Keratinocyte (primary cell): Measurements from ENCODE around the gene SLC10A3. TPM values are rescaled to one million over a fixed set of nuclear protein-coding genes. Genes with fewer than 3 reads are reported as not detected.

Experiments
- DNase-seq: peaks from one replicate; pipeline ENCODE4 v3.0.0-alpha.2; 2011; ENCODE audit warnings: low read depth, missing footprints, low spot score
- FAIRE-seq: peaks from 2 replicates; lab custom pipeline; 2011; peaks lifted over from hg19 to GRCh38; lab: Jason Lieb, UNC
- H2AFZ ChIP-seq: 2 replicates; pipeline ENCODE4 v1.6.0; 2012; ENCODE audit warnings: low read length, control low read depth, inconsistent platforms; ENCODE audit not compliant: control insufficient read depth
- H3K27ac ChIP-seq: 2 replicates; pipeline ENCODE4 v1.5.1; 2011; ENCODE audit warnings: low read length; ENCODE audit not compliant: control insufficient read depth, insufficient read depth
- H3K27me3 ChIP-seq: 3 replicates; pipeline ENCODE4 v1.6.0; 2011; ENCODE audit warnings: low read length; ENCODE audit not compliant: control insufficient read depth, insufficient read depth; ENCODE audit errors: extremely low read depth
- H3K36me3 ChIP-seq, 2 experiments: 2 replicates in 1 of 2; 3 replicates in 1 of 2; pipeline ENCODE4 v1.5.1; 2011; ENCODE audit warnings: low read length in 2 of 2, mild to moderate bottlenecking in 1 of 2; ENCODE audit not compliant: control insufficient read depth in 2 of 2, insufficient read depth in 2 of 2; ENCODE audit errors: extremely low read depth in 1 of 2
- H3K4me1 ChIP-seq: 3 replicates; pipeline ENCODE4 v1.5.1; 2011; ENCODE audit warnings: low read length; ENCODE audit not compliant: control insufficient read depth, insufficient read depth; ENCODE audit errors: extremely low read depth
- H3K4me2 ChIP-seq: 3 replicates; pipeline ENCODE4 v1.6.0; 2011; ENCODE audit warnings: low read depth, low read length; ENCODE audit not compliant: control insufficient read depth, insufficient read depth; ENCODE audit errors: extremely low read depth
- H3K4me3 ChIP-seq, 3 experiments: fragments of 200-600 bp in 1 of 3; sonication (generic) in 1 of 3; 2 replicates in 2 of 3; 3 replicates in 1 of 3; pipeline ENCODE4 v1.5.1; 2011 to 2016; ENCODE audit warnings: low read length in 3 of 3, mild to moderate bottlenecking in 3 of 3, control low read depth in 2 of 3, inconsistent platforms in 1 of 3, low read depth in 1 of 3, mixed read lengths in 1 of 3, mixed run types in 1 of 3, moderate library complexity in 1 of 3; ENCODE audit not compliant: control insufficient read depth in 2 of 3, insufficient read depth in 2 of 3; ENCODE audit errors: extremely low read depth in 1 of 3
- H3K79me2 ChIP-seq: 2 replicates; pipeline ENCODE4 v1.6.0; 2012; ENCODE audit warnings: low read length; ENCODE audit not compliant: control insufficient read depth, insufficient read depth
- H3K9ac ChIP-seq: 3 replicates; pipeline ENCODE4 v1.6.0; 2011; ENCODE audit warnings: low read length; ENCODE audit not compliant: control insufficient read depth, insufficient read depth; ENCODE audit errors: extremely low read depth
- H3K9me1 ChIP-seq: 3 replicates; pipeline ENCODE4 v1.6.0; 2011; ENCODE audit warnings: low read length; ENCODE audit not compliant: control insufficient read depth, insufficient read depth; ENCODE audit errors: extremely low read depth
- H3K9me3 ChIP-seq: 2 replicates; pipeline ENCODE4 v1.5.1; 2012; ENCODE audit warnings: low read depth, low read length; ENCODE audit not compliant: control insufficient read depth
- H4K20me1 ChIP-seq: 3 replicates; pipeline ENCODE4 v1.6.0; 2011; ENCODE audit warnings: low read length; ENCODE audit not compliant: control insufficient read depth, insufficient read depth; ENCODE audit errors: extremely low read depth
- CTCF ChIP-seq, 3 experiments: IDR thresholded peaks in 1 of 3; conservative IDR thresholded peaks in 1 of 3; optimal IDR thresholded peaks in 1 of 3; 2 replicates in 2 of 3; 3 replicates in 1 of 3; pipeline versions ENCODE3 to v1.5.1; 2011; ENCODE audit warnings: low read length in 3 of 3, mild to moderate bottlenecking in 3 of 3, moderate library complexity in 2 of 3, control low read depth in 1 of 3, inconsistent platforms in 1 of 3; ENCODE audit not compliant: insufficient read depth in 2 of 3; ENCODE audit errors: extremely low read depth in 1 of 3
- EZH2 ChIP-seq: IDR thresholded peaks from one replicate; pipeline ENCODE4 v1.6.1; 2012; ENCODE audit warnings: inconsistent platforms, mild to moderate bottlenecking, low read length, moderate library complexity
- dilution Hi-C: fragments of 300-500 bp; cut with MboI; formaldehyde crosslinking; loops from one replicate; pipeline ENCODE4 v1.7.0; 2020; ENCODE audit warnings: low sequenced_read_pairs; ENCODE audit not compliant: extremely low pct_ligation_motif_present
- polyA plus RNA-seq, 5 experiments: library from polyadenylated mRNA; depleted of rRNA in 3 of 5; stranded (reverse) in 3 of 5; stranded (forward) in 1 of 5; unstranded in 1 of 5; fragments of >200 nt; gene quantifications; 1 replicate in 1 of 5; 2 replicates in 3 of 5; 3 replicates in 1 of 5; pipeline versions ENCODE4 v1.2.1 to v1.2.3, GENCODE V29; 2011 to 2012; ENCODE audit warnings: missing spikeins in 2 of 5, low read depth in 1 of 5, low replicate concordance in 1 of 5

Gene SLC10A3
- polyA plus RNA-seq, 1 donor (not counting 4 experiments of a cell fraction or from before 2014, with no cell fraction given), result 8.1 TPM

GRCh38 chrX:154470914-154471568, 19.4 kb downstream of the SLC10A3 start:
- H3K79me2 ChIP-seq, result no peaks in the 10 kb centered on the region
- no peaks in the 10 kb centered on the region for H3K9me1 ChIP-seq
- no peaks in the 10 kb centered on the region for H3K27me3 ChIP-seq
- H3K27ac ChIP-seq, result no peak overlapping the region
- TF ChIP-seq CTCF (optimal IDR thresholded peaks at IDR 0.05 in 1 of 3, IDR thresholded peaks at IDR 0.05 in 1 of 3, conservative IDR thresholded peaks at IDR 0.05 in 1 of 3; ENCODE audit: extremely low read depth in 1 of 3, insufficient read depth in 2 of 3, low read length in 3 of 3), result no peak
- no peak for TF ChIP-seq EZH2
- H3K4me1 ChIP-seq, result no peaks in the 10 kb centered on the region
- no peak for FAIRE-seq
- H3K4me3 ChIP-seq, result no peak overlapping the region
- no peak for DNase-seq
- no peak overlapping the region for H2AFZ ChIP-seq
- H3K4me2 ChIP-seq, result no peak overlapping the region
- no peaks in the 10 kb centered on the region for H4K20me1 ChIP-seq
- H3K9ac ChIP-seq, result no peak overlapping the region
- dilution Hi-C loops, result no loop called here
- H3K36me3 ChIP-seq, result peaks cover 0 to 5% of the 10 kb centered on the region in 2 experiments
- peaks cover 2% of the 10 kb centered on the region for H3K9me3 ChIP-seq

- H3K27me3 ChIP-seq, result no peaks in the 10 kb centered on the region
- no peak overlapping the region for H2AFZ ChIP-seq
- no peak overlapping the region for H3K27ac ChIP-seq
- H3K4me2 ChIP-seq, result no peak overlapping the region
- H3K9me1 ChIP-seq, result no peaks in the 10 kb centered on the region
- peaks cover 2% of the 10 kb centered on the region for H3K9me3 ChIP-seq
- H3K9ac ChIP-seq, result no peak overlapping the region
- FAIRE-seq (no peak), DNase-seq (no peak)
- TF ChIP-seq CTCF (optimal IDR thresholded peaks at IDR 0.05 in 1 of 3, IDR thresholded peaks at IDR 0.05 in 1 of 3, conservative IDR thresholded peaks at IDR 0.05 in 1 of 3; ENCODE audit: extremely low read depth in 1 of 3, insufficient read depth in 2 of 3, low read length in 3 of 3), result no peak
- TF ChIP-seq EZH2, result no peak
- H3K36me3 ChIP-seq, result peaks cover 0 to 5% of the 10 kb centered on the region in 2 experiments
- H3K79me2 ChIP-seq, result no peaks in the 10 kb centered on the region
- H3K4me3 ChIP-seq, result no peak overlapping the region
- dilution Hi-C loops, result no loop called here
- H4K20me1 ChIP-seq, result no peaks in the 10 kb centered on the region
- H3K4me1 ChIP-seq, result no peaks in the 10 kb centered on the region
Measured at GRCh38 chrX:154470434-154470833, 20.0 kb downstream of the SLC10A3 start.
